GM18951 (cell line): ENCODE measurements around the gene GPR151.

ENCODE experiments used
- POLR2A ChIP-seq: IDR thresholded peaks from 4 replicates; pipeline ENCODE4 v1.6.1; 2011; ENCODE audit warnings: mild to moderate bottlenecking; ENCODE audit not compliant: insufficient read length, insufficient read depth; ENCODE audit errors: extremely low read depth
- in situ Hi-C: fragments of 300-500 bp; cut with MboI; formaldehyde crosslinking; loops from one replicate; pipeline ENCODE4 v1.12.0; 2022; ENCODE audit warnings: low sequenced_read_pairs, mixed read lengths, inconsistent platforms; ENCODE audit not compliant: unreplicated experiment

Gene GPR151

GRCh38 chr5:146513462-146513861, 2.5 kb downstream of the GPR151 start:
- no peak for TF ChIP-seq POLR2A
- in situ Hi-C loops, result no loop called here

- TF ChIP-seq POLR2A, result no peak
- in situ Hi-C loops, result no loop called here
Measured at GRCh38 chr5:146510559-146511125, 5.3 kb downstream of the GPR151 start.

- in situ Hi-C loops, result no loop called here
- no peak for TF ChIP-seq POLR2A
Measured at GRCh38 chr5:146507428-146507827, 8.6 kb downstream of the GPR151 start.

- no peak for TF ChIP-seq POLR2A
- in situ Hi-C loops, result no loop called here
Measured at GRCh38 chr5:146499680-146500079, 16.3 kb downstream of the GPR151 start.

- TF ChIP-seq POLR2A, result no peak
- in situ Hi-C loops, result no loop called here
Measured at GRCh38 chr5:146494656-146495055, 21.3 kb downstream of the GPR151 start.

- no peak for TF ChIP-seq POLR2A
- in situ Hi-C loops, result no loop called here
Measured at GRCh38 chr5:146490089-146490843, 25.7 kb downstream of the GPR151 start.

GRCh38 chr5:146484714-146485391, 31.1 kb downstream of the GPR151 start:
- in situ Hi-C loops, result no loop called here
- TF ChIP-seq POLR2A, result no peak

- in situ Hi-C loops, result no loop called here
- no peak for TF ChIP-seq POLR2A
Measured at GRCh38 chr5:146482775-146483174, 33.2 kb downstream of the GPR151 start.

GRCh38 chr5:146475906-146476305, 40.1 kb downstream of the GPR151 start:
- TF ChIP-seq POLR2A, result no peak
- in situ Hi-C loops, result no loop called here

GRCh38 chr5:146475190-146475780, 40.7 kb downstream of the GPR151 start:
- no peak for TF ChIP-seq POLR2A
- in situ Hi-C loops, result no loop called here

GRCh38 chr5:146474065-146474464, 41.9 kb downstream of the GPR151 start:
- in situ Hi-C loops, result no loop called here
- TF ChIP-seq POLR2A, result no peak

GRCh38 chr5:146467760-146468159, 48.2 kb downstream of the GPR151 start:
- in situ Hi-C loops, result no loop called here
- TF ChIP-seq POLR2A, result no peak

GRCh38 chr5:146466521-146467349, 49.3 kb downstream of the GPR151 start:
- in situ Hi-C loops, result no loop called here
- TF ChIP-seq POLR2A, result no peak
